ENCODE measurements around the gene BHLHE41. TPM values are rescaled to one million over a fixed set of nuclear protein-coding genes. Genes with fewer than 3 reads are reported as not detected.

BHLHE41 gene
- total and polyA plus RNA-seq, 2 of the 8 experiments (the other 6 are each of a cell fraction or from before 2014, with no cell fraction given): 1.1 to 3.4 TPM

DNA sequence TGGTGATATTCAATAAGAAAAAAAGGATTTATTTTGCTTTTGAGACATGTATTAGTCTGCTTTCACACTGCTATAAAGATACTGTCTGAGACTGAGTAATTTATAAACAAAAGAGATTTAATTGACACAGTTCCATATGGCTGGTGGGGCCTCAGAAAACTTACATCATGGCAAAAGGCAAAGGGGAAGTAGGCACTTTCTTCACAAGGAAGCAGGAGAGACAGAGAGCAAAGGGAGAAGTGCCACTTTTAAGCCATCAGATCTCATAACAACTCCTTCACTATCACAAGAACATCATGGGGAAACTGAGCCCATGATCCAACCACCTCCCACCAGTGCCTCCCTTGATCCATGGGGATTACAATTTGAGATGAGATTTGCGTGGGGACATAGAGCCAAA, 43.9 kb downstream of the BHLHE41 start:
- Histone ChIP-seq H3K79me2 (ENCODE audit: control insufficient read depth in 1 of 2, insufficient read depth in 2 of 2, low read length in 2 of 2) (no peaks in the 10 kb centered on the region), H2AFZ (ENCODE audit: low read length) (no peak overlapping the region), H4K5ac (ENCODE audit: insufficient read length, low read depth, low read length) (no peak overlapping the region), H3K23ac (ENCODE audit: insufficient read length) (no peak overlapping the region), H4K91ac (replicated peaks; ENCODE audit: insufficient read length, low read length) (no peak overlapping the region), H3K9ac (replicated peaks in 1 of 4; ENCODE audit: extremely low read depth in 1 of 4, low read depth in 3 of 4, low read length in 3 of 4) (no peak overlapping the region), H3K4me2 (ENCODE audit: insufficient read depth in 1 of 2, low read depth in 2 of 2, low read length in 2 of 2) (no peak overlapping the region), H2AK5ac (ENCODE audit: low read depth, low read length) (no peak overlapping the region), H3K18ac (ENCODE audit: extremely low read depth, low read length) (no peak overlapping the region), H3K4me1 (replicated peaks in 1 of 4; ENCODE audit: control insufficient read depth in 3 of 4, insufficient read depth in 4 of 4, low read length in 3 of 4) (no peaks in the 10 kb centered on the region), H3K56ac (replicated peaks; ENCODE audit: insufficient read length, low read depth, low read length) (no peak overlapping the region), H3K14ac (ENCODE audit: insufficient read length) (no peak overlapping the region), H2BK5ac (ENCODE audit: low read depth, low read length) (no peak overlapping the region), H3K23me2 (ENCODE audit: low read depth, low read length) (no peaks in the 10 kb centered on the region; the same call in 1 of the 2 replicates), H2BK20ac (ENCODE audit: low read length) (no peak overlapping the region), H2BK120ac (replicated peaks; ENCODE audit: low read depth, low read length) (no peak overlapping the region), H3K79me1 (ENCODE audit: low read depth, low read length) (no peaks in the 10 kb centered on the region), H3K9me3 (ENCODE audit: insufficient read depth in 2 of 2, low read depth in 1 of 2, low read length in 1 of 2) (peaks cover 8 to 9% of the 10 kb centered on the region in 2 experiments; a peak in 2 of 4 replicates), H3K4me3 (ENCODE audit: extremely low read depth in 1 of 4, insufficient read depth in 2 of 4, low read depth in 3 of 4, low read length in 4 of 4) (no peak overlapping the region), H3K27me3 (replicated peaks in 1 of 4; ENCODE audit: control insufficient read depth in 3 of 4, extremely low read depth in 1 of 4, insufficient read depth in 3 of 4, low read length in 3 of 4) (no peaks in the 10 kb centered on the region), H2BK15ac (ENCODE audit: low read length) (no peak overlapping the region), H4K8ac (ENCODE audit: extremely low read depth, insufficient read depth, low read length) (no peak overlapping the region), H4K20me1 (replicated peaks in 1 of 2; ENCODE audit: control insufficient read depth in 1 of 2, insufficient read depth in 2 of 2, low read length in 2 of 2) (no peaks in the 10 kb centered on the region), H3K36me3 (ENCODE audit: control insufficient read depth in 2 of 4, insufficient read depth in 4 of 4, low read length in 3 of 4) (no peaks in the 10 kb centered on the region), H3K4ac (replicated peaks; ENCODE audit: insufficient read length, low read depth, low read length) (no peak overlapping the region), H2BK12ac (ENCODE audit: low read depth, low read length) (no peak overlapping the region), H3K27ac (ENCODE audit: low read depth, low read length) (no peak overlapping the region)
- CTCF ChIA-PET (ENCODE audit: partially characterized antibody): interaction anchor here (0.7 kb wide), 1 partner anchor 718 kb away, joined by 3 read pairs; no protein-coding TSS in a partner anchor
- 95% methylated on average over 1 of the region's 1 CpG; no CpG with 5 or more reads in 1 of the 2 experiments for WGBS, 2 experiments (ENCODE audit: extremely low coverage in 1 of 2, insufficient coverage in 1 of 2, insufficient read length in 1 of 2, insufficient replicate concordance in 2 of 2, low coverage in 1 of 2, low lambda C conversion rate in 2 of 2, missing lambda C conversion rate in 1 of 2)
- POLR2A ChIA-PET (ENCODE audit: partially characterized antibody): no interaction called here
- no peak for DNase-seq (ENCODE audit: low read depth in 1 of 2, low spot score in 2 of 2)
- FAIRE-seq: no peak
- TF ChIP-seq RAD21 (IDR thresholded peaks at IDR 0.05 in 1 of 2, conservative IDR thresholded peaks at IDR 0.05 in 1 of 2; ENCODE audit: low read depth in 2 of 2, low read length in 2 of 2): no peak
- TF ChIP-seq KDM5A (IDR thresholded peaks at IDR 0.05; ENCODE audit: low read length): no peak
- no peak for TF ChIP-seq GABPA (IDR thresholded peaks at IDR 0.05; ENCODE audit: borderline replicate concordance, insufficient read depth, low read length)
- TF ChIP-seq, protein P1, sequence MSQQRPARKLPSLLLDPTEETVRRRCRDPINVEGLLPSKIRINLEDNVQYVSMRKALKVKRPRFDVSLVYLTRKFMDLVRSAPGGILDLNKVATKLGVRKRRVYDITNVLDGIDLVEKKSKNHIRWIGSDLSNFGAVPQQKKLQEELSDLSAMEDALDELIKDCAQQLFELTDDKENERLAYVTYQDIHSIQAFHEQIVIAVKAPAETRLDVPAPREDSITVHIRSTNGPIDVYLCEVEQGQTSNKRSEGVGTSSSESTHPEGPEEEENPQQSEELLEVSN (IDR thresholded peaks at IDR 0.05): no peak
- no peak for TF ChIP-seq CBX5 (IDR thresholded peaks at IDR 0.05; ENCODE audit: low read depth, low read length)
- no peak for TF ChIP-seq SP4 (IDR thresholded peaks at IDR 0.05; ENCODE audit: low read length)
- TF ChIP-seq YY1 (IDR thresholded peaks at IDR 0.05; ENCODE audit: low read depth, low read length): no peak
- TF ChIP-seq SUZ12 (IDR thresholded peaks at IDR 0.05; ENCODE audit: low read length): no peak
- no peak for TF ChIP-seq JUND (IDR thresholded peaks at IDR 0.05; ENCODE audit: low read length)
- TF ChIP-seq BACH1 (IDR thresholded peaks at IDR 0.05; ENCODE audit: low read length): no peak
- TF ChIP-seq, protein P2, sequence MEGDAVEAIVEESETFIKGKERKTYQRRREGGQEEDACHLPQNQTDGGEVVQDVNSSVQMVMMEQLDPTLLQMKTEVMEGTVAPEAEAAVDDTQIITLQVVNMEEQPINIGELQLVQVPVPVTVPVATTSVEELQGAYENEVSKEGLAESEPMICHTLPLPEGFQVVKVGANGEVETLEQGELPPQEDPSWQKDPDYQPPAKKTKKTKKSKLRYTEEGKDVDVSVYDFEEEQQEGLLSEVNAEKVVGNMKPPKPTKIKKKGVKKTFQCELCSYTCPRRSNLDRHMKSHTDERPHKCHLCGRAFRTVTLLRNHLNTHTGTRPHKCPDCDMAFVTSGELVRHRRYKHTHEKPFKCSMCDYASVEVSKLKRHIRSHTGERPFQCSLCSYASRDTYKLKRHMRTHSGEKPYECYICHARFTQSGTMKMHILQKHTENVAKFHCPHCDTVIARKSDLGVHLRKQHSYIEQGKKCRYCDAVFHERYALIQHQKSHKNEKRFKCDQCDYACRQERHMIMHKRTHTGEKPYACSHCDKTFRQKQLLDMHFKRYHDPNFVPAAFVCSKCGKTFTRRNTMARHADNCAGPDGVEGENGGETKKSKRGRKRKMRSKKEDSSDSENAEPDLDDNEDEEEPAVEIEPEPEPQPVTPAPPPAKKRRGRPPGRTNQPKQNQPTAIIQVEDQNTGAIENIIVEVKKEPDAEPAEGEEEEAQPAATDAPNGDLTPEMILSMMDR (IDR thresholded peaks at IDR 0.05; ENCODE audit: control extremely low read depth in 1 of 3, insufficient read depth in 1 of 3, low read depth in 1 of 3, low read length in 3 of 3): no peak
- no peak for TF ChIP-seq CHD2 (IDR thresholded peaks at IDR 0.05; ENCODE audit: low read length)

All from H1 (cell line).